Keratinocyte (primary cell): ENCODE results near the gene ALOX5.

ENCODE experiments used
- CTCF ChIP-seq, 3 experiments: IDR thresholded peaks in 1 of 3; conservative IDR thresholded peaks in 1 of 3; optimal IDR thresholded peaks in 1 of 3; 2 replicates in 2 of 3; 3 replicates in 1 of 3; pipeline versions ENCODE3 to v1.5.1; 2011; ENCODE audit warnings: low read length in 3 of 3, mild to moderate bottlenecking in 3 of 3, moderate library complexity in 2 of 3, control low read depth in 1 of 3, inconsistent platforms in 1 of 3; ENCODE audit not compliant: insufficient read depth in 2 of 3; ENCODE audit errors: extremely low read depth in 1 of 3
- EZH2 ChIP-seq: IDR thresholded peaks from one replicate; pipeline ENCODE4 v1.6.1; 2012; ENCODE audit warnings: inconsistent platforms, mild to moderate bottlenecking, low read length, moderate library complexity

GRCh38 chr10:45403151-45403550, 29.1 kb downstream of the ALOX5 start:
- TF ChIP-seq CTCF (optimal IDR thresholded peaks at IDR 0.05 in 1 of 3, IDR thresholded peaks at IDR 0.05 in 1 of 3, conservative IDR thresholded peaks at IDR 0.05 in 1 of 3; ENCODE audit: extremely low read depth in 1 of 3, insufficient read depth in 2 of 3, low read length in 3 of 3) (no peak), EZH2 (no peak)
